Fibroblast of lung (primary cell): ENCODE results near the gene MUC2. TPM values are rescaled to one million over a fixed set of nuclear protein-coding genes. Genes with fewer than 3 reads are reported as not detected.
"Not testable (repeated sequence)": the region's sequence is repeated elsewhere in the genome, so short reads cannot be mapped to it uniquely, and the experiment has no call there.

Source experiments
- DNase-seq, 2 donors: peaks; one replicate each; pipeline versions ENCODE4 v3.0.0 to v3.0.0-alpha.2; 2010; ENCODE audit warnings: low read depth in 2 of 2
- H2AFZ ChIP-seq: 2 replicates; pipeline ENCODE4 v1.5.1; 2012; ENCODE audit warnings: low read length, control low read depth, inconsistent platforms
- H3K27ac ChIP-seq: 2 replicates; pipeline ENCODE4 v1.5.1; 2011; ENCODE audit warnings: low read length, control low read depth; ENCODE audit not compliant: insufficient read depth
- H3K27me3 ChIP-seq: 2 replicates; pipeline ENCODE4 v1.5.1; 2011; ENCODE audit warnings: mild to moderate bottlenecking, low read length; ENCODE audit not compliant: control insufficient read depth, insufficient read depth
- H3K36me3 ChIP-seq: 2 replicates; pipeline ENCODE4 v1.5.1; 2011; ENCODE audit warnings: low read length; ENCODE audit not compliant: control insufficient read depth, insufficient read depth
- H3K4me1 ChIP-seq: 2 replicates; pipeline ENCODE4 v1.5.1; 2011; ENCODE audit warnings: low read length; ENCODE audit not compliant: control insufficient read depth, insufficient read depth; ENCODE audit errors: extremely low read depth
- H3K4me2 ChIP-seq: 2 replicates; pipeline ENCODE4 v1.5.1; 2011; ENCODE audit warnings: low read length, control low read depth; ENCODE audit not compliant: insufficient read depth; ENCODE audit errors: extremely low read depth
- H3K4me3 ChIP-seq, 4 experiments: fragments of 200-600 bp in 1 of 4; sonication (generic) in 1 of 4; replicated peaks in 1 of 4; 2 replicates each; pipeline ENCODE4 v1.5.1; 2011 to 2016; ENCODE audit warnings: low read length in 4 of 4, low read depth in 3 of 4, mild to moderate bottlenecking in 3 of 4, control low read depth in 2 of 4, inconsistent platforms in 1 of 4, mixed read lengths in 1 of 4; ENCODE audit not compliant: insufficient read depth in 1 of 4; ENCODE audit errors: control extremely low read depth in 1 of 4
- H3K79me2 ChIP-seq: 2 replicates; pipeline ENCODE4 v1.5.1; 2012; ENCODE audit warnings: mild to moderate bottlenecking, low read length, inconsistent platforms; ENCODE audit not compliant: control insufficient read depth, insufficient read depth
- H3K9ac ChIP-seq: 2 replicates; pipeline ENCODE4 v1.5.1; 2011; ENCODE audit warnings: mild to moderate bottlenecking, low read length, control low read depth; ENCODE audit not compliant: insufficient read depth
- H3K9me3 ChIP-seq: 2 replicates; pipeline ENCODE4 v1.5.1; 2012; ENCODE audit warnings: low read depth, low read length; ENCODE audit not compliant: control insufficient read depth, insufficient read depth
- H4K20me1 ChIP-seq: 2 replicates; pipeline ENCODE4 v1.5.1; 2011; ENCODE audit warnings: low read length; ENCODE audit not compliant: control insufficient read depth, insufficient read depth; ENCODE audit errors: extremely low read depth
- EZH2 ChIP-seq: IDR thresholded peaks from 2 replicates; pipeline ENCODE4 v1.5.1; 2012; ENCODE audit warnings: low read length, control low read depth, mild to moderate bottlenecking; ENCODE audit errors: missing control alignments
- polyA plus RNA-seq, 2 donors: library from polyadenylated mRNA; depleted of rRNA in 1 of 2; stranded (reverse) in 1 of 2; unstranded in 1 of 2; fragments of >200 nt; gene quantifications; 2 replicates each; pipeline ENCODE4 v1.2.1, GENCODE V29; 2011 to 2012; ENCODE audit warnings: missing spikeins in 1 of 2
- total RNA-seq: library from RNA; depleted of rRNA; stranded (reverse); fragments of >200 nt; gene quantifications from 2 replicates; pipeline ENCODE4 v1.2.1, GENCODE V29; 2014
- TF ChIP-seq, protein P1 (sequence below), 2 donors: IDR thresholded peaks in 1 of 2; conservative IDR thresholded peaks in 1 of 2; 1 replicate in 1 of 2; 2 replicates in 1 of 2; pipeline ENCODE4 v1.5.1; 2011 to 2012; ENCODE audit warnings: low read length in 2 of 2, control low read depth in 1 of 2, inconsistent platforms in 1 of 2, low read depth in 1 of 2, mild to moderate bottlenecking in 1 of 2

Gene MUC2
- total and polyA plus RNA-seq, 2 donors (not counting 1 experiment from before 2014, with no cell fraction given): not detected

DNA sequence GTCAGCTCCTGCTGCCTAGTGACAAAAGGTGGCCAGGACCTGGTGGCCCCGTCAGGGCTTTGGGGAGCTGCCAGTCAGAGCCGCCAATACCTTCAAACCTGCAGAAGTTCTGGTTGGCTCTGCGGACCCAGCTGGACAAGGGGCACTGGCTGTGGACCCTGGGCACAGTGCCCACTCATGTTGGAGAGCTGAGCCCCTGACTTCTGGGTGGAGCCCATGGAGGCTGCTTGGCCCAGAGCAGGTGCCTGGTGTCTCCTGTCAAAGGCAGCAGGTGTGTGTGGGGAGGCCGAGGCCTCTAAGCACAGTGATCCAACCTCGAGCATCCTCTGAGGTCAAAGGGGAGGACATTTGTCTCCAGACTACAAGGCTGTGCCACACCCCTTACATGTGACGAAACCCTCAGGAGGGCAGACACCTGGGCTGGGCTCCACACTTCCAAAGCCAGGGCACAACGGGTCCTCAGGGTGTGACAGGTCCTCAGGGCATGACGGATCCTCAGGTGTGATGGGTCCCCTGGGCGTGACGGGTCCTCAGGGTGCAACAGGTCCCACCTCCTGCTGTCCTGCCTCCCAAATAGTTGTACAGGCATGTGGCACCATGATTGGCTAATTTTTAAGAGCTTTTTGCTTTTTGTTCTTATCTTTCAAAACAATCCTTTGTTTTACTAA is 37.0 kb downstream of the MUC2 start:
- no peaks in the 10 kb centered on the region for H4K20me1 ChIP-seq
- TF ChIP-seq, protein P1, sequence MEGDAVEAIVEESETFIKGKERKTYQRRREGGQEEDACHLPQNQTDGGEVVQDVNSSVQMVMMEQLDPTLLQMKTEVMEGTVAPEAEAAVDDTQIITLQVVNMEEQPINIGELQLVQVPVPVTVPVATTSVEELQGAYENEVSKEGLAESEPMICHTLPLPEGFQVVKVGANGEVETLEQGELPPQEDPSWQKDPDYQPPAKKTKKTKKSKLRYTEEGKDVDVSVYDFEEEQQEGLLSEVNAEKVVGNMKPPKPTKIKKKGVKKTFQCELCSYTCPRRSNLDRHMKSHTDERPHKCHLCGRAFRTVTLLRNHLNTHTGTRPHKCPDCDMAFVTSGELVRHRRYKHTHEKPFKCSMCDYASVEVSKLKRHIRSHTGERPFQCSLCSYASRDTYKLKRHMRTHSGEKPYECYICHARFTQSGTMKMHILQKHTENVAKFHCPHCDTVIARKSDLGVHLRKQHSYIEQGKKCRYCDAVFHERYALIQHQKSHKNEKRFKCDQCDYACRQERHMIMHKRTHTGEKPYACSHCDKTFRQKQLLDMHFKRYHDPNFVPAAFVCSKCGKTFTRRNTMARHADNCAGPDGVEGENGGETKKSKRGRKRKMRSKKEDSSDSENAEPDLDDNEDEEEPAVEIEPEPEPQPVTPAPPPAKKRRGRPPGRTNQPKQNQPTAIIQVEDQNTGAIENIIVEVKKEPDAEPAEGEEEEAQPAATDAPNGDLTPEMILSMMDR (conservative IDR thresholded peaks at IDR 0.05 in 1 of 2, IDR thresholded peaks at IDR 0.05 in 1 of 2; ENCODE audit: low read depth in 1 of 2, low read length in 2 of 2): no peak
- no peak for TF ChIP-seq EZH2

DNA sequence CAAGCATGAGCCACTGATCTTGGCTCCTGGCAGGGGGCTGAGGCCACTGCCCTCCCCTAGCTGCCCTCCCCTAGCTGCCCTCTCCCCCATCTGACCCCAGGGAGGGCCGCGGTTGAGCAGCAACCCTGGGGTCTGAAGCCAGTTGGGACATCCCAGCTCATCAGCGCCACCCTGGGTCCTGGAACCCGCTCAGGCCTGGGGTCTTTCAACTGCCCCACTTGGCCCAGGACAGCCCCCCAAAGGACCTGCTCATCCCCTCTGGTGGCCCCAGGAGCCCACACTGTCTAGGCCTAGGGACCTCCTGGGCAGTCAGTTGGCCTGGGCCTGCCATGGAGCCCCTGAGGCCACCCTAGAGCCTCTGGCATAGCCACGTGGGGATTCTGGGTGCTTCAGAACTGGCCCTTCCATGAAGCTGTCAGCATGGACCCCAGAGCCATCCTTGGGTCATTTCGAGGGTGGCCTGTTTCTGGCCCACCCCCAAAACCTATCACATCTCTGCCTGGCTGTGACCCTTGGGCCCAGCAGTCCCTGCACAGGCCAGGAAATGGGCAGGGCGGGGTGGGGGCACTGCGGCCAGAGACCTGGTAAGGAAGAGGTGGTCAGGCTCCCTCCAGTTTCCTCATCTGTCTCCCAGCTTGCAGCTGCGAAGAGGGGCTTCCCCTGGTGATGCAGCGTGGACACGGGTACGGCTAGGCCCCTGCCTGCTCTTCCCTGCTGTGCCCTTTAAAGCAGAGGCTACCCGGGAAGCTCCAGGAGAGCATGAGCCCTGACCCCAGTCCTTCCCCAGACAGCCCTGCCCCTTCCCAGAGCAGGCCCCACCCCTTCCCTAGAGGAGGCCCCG is 37.9 kb downstream of the MUC2 start:
- no peaks in the 10 kb centered on the region for H3K36me3 ChIP-seq
- H3K27ac ChIP-seq: no peak overlapping the region
- no peak for DNase-seq
- H4K20me1 ChIP-seq: no peaks in the 10 kb centered on the region
- no peaks in the 10 kb centered on the region for H3K9me3 ChIP-seq
- no peak overlapping the region for H2AFZ ChIP-seq
- no peaks in the 10 kb centered on the region for H3K79me2 ChIP-seq
- H3K27me3 ChIP-seq: no peaks in the 10 kb centered on the region
- no peak overlapping the region for H3K4me2 ChIP-seq
- no peak overlapping the region for H3K4me3 ChIP-seq
- H3K9ac ChIP-seq: no peak overlapping the region
- no peaks in the 10 kb centered on the region for H3K4me1 ChIP-seq
- TF ChIP-seq, protein P1 (conservative IDR thresholded peaks at IDR 0.05 in 1 of 2, IDR thresholded peaks at IDR 0.05 in 1 of 2; ENCODE audit: low read depth in 1 of 2, low read length in 2 of 2): no peak
- TF ChIP-seq EZH2: no peak

More for the DNA sequence above, 37.0 kb downstream of the MUC2 start:
- Histone ChIP-seq H3K4me3 (no peak overlapping the region), H2AFZ (no peak overlapping the region), H3K4me1 (no peaks in the 10 kb centered on the region), H3K27ac (no peak overlapping the region), H3K36me3 (no peaks in the 10 kb centered on the region), H3K27me3 (no peaks in the 10 kb centered on the region), H3K79me2 (no peaks in the 10 kb centered on the region), H3K4me2 (no peak overlapping the region), H3K9ac (no peak overlapping the region), H3K9me3 (no peaks in the 10 kb centered on the region)
- no peak for DNase-seq

DNA sequence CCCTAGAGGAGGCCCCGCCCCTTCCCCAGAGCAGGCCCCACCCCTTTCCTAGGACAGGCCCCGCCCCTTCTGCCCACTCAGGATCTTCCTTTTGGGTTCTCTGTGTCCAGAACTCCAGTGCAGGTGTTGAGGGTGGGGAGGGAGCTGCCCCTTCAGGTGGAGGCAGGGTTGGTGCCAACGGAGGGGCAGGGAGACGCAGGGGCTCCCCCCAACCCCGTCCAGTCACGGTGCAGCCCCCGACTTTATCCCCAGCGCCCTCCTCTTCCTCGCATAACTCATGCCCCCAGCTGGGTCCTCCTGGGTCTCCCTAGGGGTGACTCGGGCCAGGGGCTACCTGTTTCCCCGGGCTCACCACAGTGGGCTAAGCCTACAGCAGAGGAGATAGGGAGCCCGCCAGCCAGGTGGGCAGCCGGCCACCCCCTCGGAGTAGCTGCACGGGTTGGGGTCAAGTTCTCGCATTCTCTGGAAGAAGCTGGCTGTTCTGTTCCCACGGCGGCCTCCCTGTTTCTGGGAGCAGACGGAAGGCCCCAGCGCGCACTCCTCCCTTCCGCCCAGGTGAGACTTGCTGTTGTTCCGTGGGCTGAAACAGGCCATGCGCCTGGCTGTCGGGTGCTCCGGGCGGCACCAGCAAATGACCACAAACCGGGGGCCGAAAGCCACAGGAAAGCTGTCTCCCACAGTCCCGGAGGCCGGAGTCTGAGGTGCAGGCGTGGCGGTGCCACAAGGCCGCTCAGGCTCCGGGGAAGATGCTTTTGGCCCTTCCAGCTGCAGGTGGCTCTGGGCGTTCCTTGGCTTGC is 38.9 kb downstream of the MUC2 start:
- no peak for DNase-seq
- H3K79me2 ChIP-seq: no peaks in the 10 kb centered on the region
- no peak overlapping the region for H3K4me2 ChIP-seq
- no peak overlapping the region for H3K9ac ChIP-seq
- H3K36me3 ChIP-seq: no peaks in the 10 kb centered on the region
- no peaks in the 10 kb centered on the region for H3K9me3 ChIP-seq
- H3K27me3 ChIP-seq: no peaks in the 10 kb centered on the region
- H3K4me1 ChIP-seq: no peaks in the 10 kb centered on the region
- no peak overlapping the region for H2AFZ ChIP-seq
- no peaks in the 10 kb centered on the region for H4K20me1 ChIP-seq
- H3K4me3 ChIP-seq: no peak overlapping the region
- TF ChIP-seq, protein P1 (conservative IDR thresholded peaks at IDR 0.05 in 1 of 2, IDR thresholded peaks at IDR 0.05 in 1 of 2; ENCODE audit: low read depth in 1 of 2, low read length in 2 of 2): no peak
- no peak for TF ChIP-seq EZH2
- no peak overlapping the region for H3K27ac ChIP-seq

GRCh38 chr11:1115292-1115691 is 40.6 kb downstream of the MUC2 start:
- H3K4me1 ChIP-seq, H4K20me1 ChIP-seq, H3K36me3 ChIP-seq, H3K9me3 ChIP-seq, DNase-seq, H3K27ac ChIP-seq, H2AFZ ChIP-seq, H3K4me3 ChIP-seq, H3K4me2 ChIP-seq, H3K79me2 ChIP-seq, H3K9ac ChIP-seq, H3K27me3 ChIP-seq: not testable (repeated sequence)
